Esophagus squamous epithelium (tissue), 5 donors: Measurements from ENCODE around the gene PTP4A2. TPM values are rescaled to one million over a fixed set of nuclear protein-coding genes. Genes with fewer than 3 reads are reported as not detected.

Experiments used
- DNase-seq: peaks from one replicate; lab custom pipeline; 2025; lab: John Stamatoyannopoulos, UW
- H3K27ac ChIP-seq, 4 donors: fragments of 200-600 bp; sonication (generic); one replicate each; pipeline ENCODE4 v1.5.1; 2016 to 2019; ENCODE audit warnings: mild to moderate bottlenecking in 1 of 4
- H3K27me3 ChIP-seq, 4 donors: fragments of 200-600 bp; sonication (generic); 1 replicate in 3 of 4; 2 replicates in 1 of 4; pipeline versions ENCODE4 v1.5.1 to v1.6.0; 2017 to 2021; ENCODE audit warnings: antibody characterized with exemption in 1 of 4
- H3K36me3 ChIP-seq, 3 donors: fragments of 200-600 bp; sonication (generic); one replicate each; pipeline ENCODE4 v1.5.1; 2016 to 2019
- H3K4me1 ChIP-seq, 3 donors: fragments of 200-600 bp; sonication (generic); one replicate each; pipeline ENCODE4 v1.5.1; 2017 to 2019
- H3K4me3 ChIP-seq, 4 donors: fragments of 200-600 bp; sonication (generic); 1 replicate in 3 of 4; 2 replicates in 1 of 4; pipeline ENCODE4 v1.5.1; 2016 to 2019; ENCODE audit warnings: mild to moderate bottlenecking in 2 of 4, moderate library complexity in 1 of 4
- H3K9me3 ChIP-seq, 3 donors: fragments of 200-600 bp; sonication (generic); one replicate each; pipeline ENCODE4 v1.5.1; 2016 to 2019
- POLR2A ChIP-seq, 4 donors: fragments of 450-650 bp; IDR thresholded peaks; one replicate each; pipeline ENCODE4 v1.6.1; 2017; ENCODE audit warnings: antibody characterized with exemption in 4 of 4, mild to moderate bottlenecking in 4 of 4, moderate library complexity in 3 of 4
- WGBS, 2 donors: methylation state at CpG; one replicate each; pipeline ENCODE4 v1.1.5; 2018; 5-methylcytosine and 5-hydroxymethylcytosine counted together
- intact Hi-C: fragments of 100-400 bp; cut with DNase I; formaldehyde crosslinking; loops from one replicate; pipeline ENCODE4 v1.15.0; 2022
- total RNA-seq, 4 donors: library from RNA; depleted of rRNA; stranded (reverse); fragments of >200 nt; gene quantifications; one replicate each; pipeline ENCODE4 v1.1.0, GENCODE V29; 2016
- TF ChIP-seq, protein P1 (sequence below), 6 experiments: fragments of 450-650 bp in 4 of 6; fragments of 200-600 bp in 2 of 6; sonication (generic) in 2 of 6; IDR thresholded peaks; one replicate each; pipeline ENCODE4 v1.5.1; 2016 to 2019; ENCODE audit warnings: antibody characterized with exemption in 6 of 6, mild to moderate bottlenecking in 4 of 6, moderate library complexity in 4 of 6
- donor health status: DM: yes; HTN: yes; CAD: no.

PTP4A2 gene
- total RNA-seq, 4 donors from 2014 or later: 71.4 to 122 (median 108) TPM

DNA sequence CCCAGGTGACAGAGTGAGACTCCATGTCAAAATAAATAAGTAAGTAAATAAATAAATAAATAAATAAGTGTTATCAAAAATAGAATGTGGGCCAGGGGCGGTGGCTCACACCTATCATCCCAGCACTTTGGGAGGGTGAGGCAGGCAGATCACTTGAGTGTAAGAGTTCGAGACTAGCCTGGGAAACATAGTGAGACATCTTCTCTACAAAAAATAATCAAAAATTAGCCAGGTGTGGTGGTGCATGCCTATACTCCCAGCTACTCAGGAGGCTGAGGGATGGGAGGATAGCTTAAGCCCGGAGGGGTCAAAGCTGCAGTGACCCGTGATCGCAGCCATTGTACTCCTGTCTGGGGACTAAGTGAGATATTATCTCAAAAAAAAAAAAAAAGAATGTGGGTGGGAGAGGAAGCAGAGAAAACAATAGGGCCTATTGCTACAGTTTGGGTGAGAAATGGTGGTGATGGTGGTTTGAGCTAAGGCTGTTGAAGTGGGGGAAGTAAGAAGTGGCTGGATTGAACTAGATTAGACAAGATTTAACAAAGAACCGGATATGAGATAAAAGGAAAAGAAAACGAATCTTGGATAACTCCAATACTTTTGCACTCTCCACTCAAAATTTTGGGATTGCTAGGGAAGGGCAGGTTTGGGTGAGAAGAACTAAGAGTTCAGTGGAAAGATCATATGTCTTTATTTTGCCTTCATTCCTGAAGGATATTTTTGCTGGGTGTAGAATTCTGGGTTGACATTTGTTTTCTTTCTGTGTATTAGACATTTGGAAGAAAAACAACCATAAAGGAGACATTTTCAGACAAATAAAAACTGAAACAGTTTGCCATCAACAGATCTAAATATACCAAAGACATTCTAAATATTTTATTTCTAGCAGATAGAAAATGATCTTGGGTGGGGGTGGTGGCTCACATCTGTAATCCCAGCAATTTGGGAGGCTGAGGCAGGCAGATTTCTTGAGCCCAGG, 65.2 kb downstream of the PTP4A2 start:
- 65 to 68% methylated on average over 7 of the region's 7 CpGs for WGBS, 2 donors
- Histone ChIP-seq H3K4me3 (no peak overlapping the region), H3K27me3 (no peaks in the 10 kb centered on the region), H3K9me3 (no peaks in the 10 kb centered on the region), H3K4me1 (no peaks in the 10 kb centered on the region), H3K36me3 (no peaks in the 10 kb centered on the region), H3K27ac (no peak overlapping the region)
- DNase-seq: no peak
- intact Hi-C loops: no loop called here
- TF ChIP-seq, protein P1, sequence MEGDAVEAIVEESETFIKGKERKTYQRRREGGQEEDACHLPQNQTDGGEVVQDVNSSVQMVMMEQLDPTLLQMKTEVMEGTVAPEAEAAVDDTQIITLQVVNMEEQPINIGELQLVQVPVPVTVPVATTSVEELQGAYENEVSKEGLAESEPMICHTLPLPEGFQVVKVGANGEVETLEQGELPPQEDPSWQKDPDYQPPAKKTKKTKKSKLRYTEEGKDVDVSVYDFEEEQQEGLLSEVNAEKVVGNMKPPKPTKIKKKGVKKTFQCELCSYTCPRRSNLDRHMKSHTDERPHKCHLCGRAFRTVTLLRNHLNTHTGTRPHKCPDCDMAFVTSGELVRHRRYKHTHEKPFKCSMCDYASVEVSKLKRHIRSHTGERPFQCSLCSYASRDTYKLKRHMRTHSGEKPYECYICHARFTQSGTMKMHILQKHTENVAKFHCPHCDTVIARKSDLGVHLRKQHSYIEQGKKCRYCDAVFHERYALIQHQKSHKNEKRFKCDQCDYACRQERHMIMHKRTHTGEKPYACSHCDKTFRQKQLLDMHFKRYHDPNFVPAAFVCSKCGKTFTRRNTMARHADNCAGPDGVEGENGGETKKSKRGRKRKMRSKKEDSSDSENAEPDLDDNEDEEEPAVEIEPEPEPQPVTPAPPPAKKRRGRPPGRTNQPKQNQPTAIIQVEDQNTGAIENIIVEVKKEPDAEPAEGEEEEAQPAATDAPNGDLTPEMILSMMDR (IDR thresholded peaks at IDR 0.05): no peak
- no peak for TF ChIP-seq POLR2A (IDR thresholded peaks at IDR 0.05)

GRCh38 chr1:31871703-31872102, 66.5 kb downstream of the PTP4A2 start:
- TF ChIP-seq POLR2A (IDR thresholded peaks at IDR 0.05): no peak
- TF ChIP-seq, protein P1 (IDR thresholded peaks at IDR 0.05): no peak
- no peaks in the 10 kb centered on the region for H3K27me3 ChIP-seq
- H3K4me1 ChIP-seq: no peaks in the 10 kb centered on the region
- WGBS, 2 donors: 96% methylated on average over 2 to 3 of the region's 3 CpGs
- no peaks in the 10 kb centered on the region for H3K9me3 ChIP-seq
- DNase-seq: no peak
- H3K27ac ChIP-seq: no peak overlapping the region
- no peak overlapping the region for H3K4me3 ChIP-seq
- H3K36me3 ChIP-seq: no peaks in the 10 kb centered on the region
- intact Hi-C loops: no loop called here

- H3K9me3 ChIP-seq: no peaks in the 10 kb centered on the region
Measured at GRCh38 chr1:31870086-31870736, 68.0 kb downstream of the PTP4A2 start.

GRCh38 chr1:31869449-31869848, 68.7 kb downstream of the PTP4A2 start:
- Histone ChIP-seq H3K36me3 (no peaks in the 10 kb centered on the region), H3K4me1 (no peaks in the 10 kb centered on the region), H3K9me3 (no peaks in the 10 kb centered on the region), H3K4me3 (no peak overlapping the region), H3K27ac (no peak overlapping the region), H3K27me3 (no peaks in the 10 kb centered on the region)
- WGBS, 2 donors: 51 to 77% methylated on average over 3 of the region's 3 CpGs
- no peak for DNase-seq
- intact Hi-C loops: no loop called here
- no peak for TF ChIP-seq POLR2A (IDR thresholded peaks at IDR 0.05)
- TF ChIP-seq, protein P1 (IDR thresholded peaks at IDR 0.05): no peak

More at GRCh38 chr1:31870086-31870736, 68.0 kb downstream of the PTP4A2 start:
- intact Hi-C loops: no loop called here
- TF ChIP-seq, protein P1 (IDR thresholded peaks at IDR 0.05): no peak
- TF ChIP-seq POLR2A (IDR thresholded peaks at IDR 0.05): no peak
- H3K36me3 ChIP-seq: no peaks in the 10 kb centered on the region
- no peaks in the 10 kb centered on the region for H3K4me1 ChIP-seq
- 88 to 91% methylated on average over 7 of the region's 7 CpGs for WGBS, 2 donors
- H3K27ac ChIP-seq: no peak overlapping the region
- no peak for DNase-seq
- H3K4me3 ChIP-seq: no peak overlapping the region
- H3K27me3 ChIP-seq: no peaks in the 10 kb centered on the region

DNA sequence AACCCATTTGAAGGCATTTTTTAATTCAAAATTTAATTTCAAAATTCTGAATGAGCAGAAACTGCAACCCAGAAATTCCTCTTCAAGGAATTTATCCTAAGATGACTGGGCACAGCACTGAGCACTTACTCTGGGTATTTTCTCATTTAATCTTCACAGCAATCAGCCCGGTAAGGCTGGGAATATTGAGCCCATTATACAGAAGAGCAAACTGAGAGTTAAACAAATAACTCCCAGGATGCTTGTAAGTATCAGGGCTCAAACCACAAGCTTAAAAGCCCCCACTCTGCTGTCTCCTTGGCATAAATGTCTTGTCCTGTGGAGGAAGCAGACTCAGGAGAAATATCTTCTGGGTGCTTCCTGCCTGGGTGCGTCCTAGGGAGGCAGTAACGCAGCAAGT, 69.3 kb downstream of the PTP4A2 start:
- Histone ChIP-seq H3K27me3 (no peaks in the 10 kb centered on the region), H3K36me3 (no peaks in the 10 kb centered on the region), H3K27ac (no peak overlapping the region), H3K4me3 (no peak overlapping the region), H3K4me1 (no peaks in the 10 kb centered on the region), H3K9me3 (no peaks in the 10 kb centered on the region)
- WGBS, 2 donors: 78 to 80% methylated on average over 3 of the region's 3 CpGs
- DNase-seq: no peak
- intact Hi-C loops: no loop called here
- TF ChIP-seq POLR2A (IDR thresholded peaks at IDR 0.05): no peak
- TF ChIP-seq, protein P1 (IDR thresholded peaks at IDR 0.05): no peak
